MM.1S (cell line): ENCODE results near the gene DUSP8.
"Not testable (repeated sequence)": the region's sequence is repeated elsewhere in the genome, so short reads cannot be mapped to it uniquely, and the experiment has no call there.

Experiments
- EZH2 ChIP-seq: fragments of 300-600 bp; sonication (generic); optimal IDR thresholded peaks from 2 replicates; pipeline ENCODE3; 2017; ENCODE audit warnings: low read depth, mild to moderate bottlenecking, antibody characterized with exemption, low read length, mixed read lengths
- TF ChIP-seq, protein P1 (sequence below): fragments of 300-600 bp; sonication (generic); IDR thresholded peaks from 2 replicates; pipeline ENCODE4 v1.5.1; 2016; ENCODE audit warnings: antibody characterized with exemption, low read length, mixed read lengths

DNA sequence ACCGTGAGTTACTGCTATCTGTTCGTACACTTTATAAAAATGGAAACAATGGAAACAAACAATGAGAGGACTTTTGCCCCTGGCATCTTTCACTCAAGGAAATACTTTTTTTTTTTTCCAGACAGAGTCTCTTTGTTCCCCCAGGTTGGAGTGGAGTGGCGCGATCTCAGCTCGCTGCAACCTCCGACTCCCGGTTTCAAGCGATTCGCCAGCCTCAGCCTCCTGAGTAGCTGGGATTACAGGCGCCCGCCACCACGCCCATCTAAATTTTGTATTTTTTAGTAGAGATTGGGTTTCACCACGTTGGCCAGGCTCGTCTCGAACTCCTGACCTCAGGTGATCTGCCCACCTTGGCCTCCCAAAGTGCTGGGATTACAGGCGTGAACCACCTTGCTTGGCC is 3.7 kb upstream of the DUSP8 start:
- TF ChIP-seq, protein P1, sequence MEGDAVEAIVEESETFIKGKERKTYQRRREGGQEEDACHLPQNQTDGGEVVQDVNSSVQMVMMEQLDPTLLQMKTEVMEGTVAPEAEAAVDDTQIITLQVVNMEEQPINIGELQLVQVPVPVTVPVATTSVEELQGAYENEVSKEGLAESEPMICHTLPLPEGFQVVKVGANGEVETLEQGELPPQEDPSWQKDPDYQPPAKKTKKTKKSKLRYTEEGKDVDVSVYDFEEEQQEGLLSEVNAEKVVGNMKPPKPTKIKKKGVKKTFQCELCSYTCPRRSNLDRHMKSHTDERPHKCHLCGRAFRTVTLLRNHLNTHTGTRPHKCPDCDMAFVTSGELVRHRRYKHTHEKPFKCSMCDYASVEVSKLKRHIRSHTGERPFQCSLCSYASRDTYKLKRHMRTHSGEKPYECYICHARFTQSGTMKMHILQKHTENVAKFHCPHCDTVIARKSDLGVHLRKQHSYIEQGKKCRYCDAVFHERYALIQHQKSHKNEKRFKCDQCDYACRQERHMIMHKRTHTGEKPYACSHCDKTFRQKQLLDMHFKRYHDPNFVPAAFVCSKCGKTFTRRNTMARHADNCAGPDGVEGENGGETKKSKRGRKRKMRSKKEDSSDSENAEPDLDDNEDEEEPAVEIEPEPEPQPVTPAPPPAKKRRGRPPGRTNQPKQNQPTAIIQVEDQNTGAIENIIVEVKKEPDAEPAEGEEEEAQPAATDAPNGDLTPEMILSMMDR: not testable (repeated sequence)
- TF ChIP-seq EZH2: not testable (repeated sequence)
